GM21367 (cell line): Measurements from ENCODE around the gene RP2.

Source experiments
- ATAC-seq: cut with Tn5 transposase; IDR thresholded peaks from one replicate; pipeline ENCODE4 v1.9.1; 2021; ENCODE audit not compliant: unreplicated experiment

RP2 gene

DNA sequence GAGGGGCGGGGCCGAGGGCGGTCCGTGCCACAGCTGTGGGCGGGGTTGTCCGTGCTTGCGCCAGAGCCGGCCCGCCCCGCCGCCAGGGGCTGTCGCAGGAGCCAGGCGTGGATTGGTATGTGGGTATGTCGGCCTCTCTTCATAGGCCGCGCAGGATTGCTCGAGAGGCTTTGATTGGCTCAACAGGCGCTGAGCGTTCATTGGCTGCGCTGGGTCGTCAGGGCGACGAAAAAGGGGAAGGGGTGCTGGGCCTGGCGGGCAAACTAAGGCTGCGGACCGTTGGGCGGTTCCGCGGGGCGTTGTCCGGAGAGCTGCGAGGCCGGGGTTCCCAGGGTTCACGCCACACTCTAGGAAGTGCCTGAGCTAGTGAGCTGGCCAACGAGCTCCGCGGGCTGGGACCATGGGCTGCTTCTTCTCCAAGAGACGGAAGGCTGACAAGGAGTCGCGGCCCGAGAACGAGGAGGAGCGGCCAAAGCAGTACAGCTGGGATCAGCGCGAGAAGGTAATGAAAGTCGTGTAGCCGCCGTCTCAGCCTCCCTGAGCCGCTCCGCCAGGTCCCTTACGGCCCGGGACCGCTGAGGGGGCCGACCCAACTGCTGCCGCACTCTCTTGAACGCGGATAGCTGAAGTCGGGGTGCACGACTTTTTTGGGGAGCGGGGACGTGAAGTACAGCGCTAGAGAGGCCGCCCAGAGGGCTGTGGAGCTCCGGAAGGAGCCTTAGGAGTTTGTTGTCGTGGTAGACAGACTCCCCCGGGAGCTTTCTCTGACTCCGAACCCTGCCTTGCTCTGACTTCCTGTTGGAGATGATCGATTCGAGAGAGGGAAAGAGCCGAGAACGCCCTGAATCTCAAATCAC lies at the start of gene RP2:
Gene RP2, plus strand, starts transcription at position 343 of the 857 bp plus-strand sequence. Its CDS starts 58 bp downstream, at position 401.
- peak; percentile 89 for ATAC-seq

DNA sequence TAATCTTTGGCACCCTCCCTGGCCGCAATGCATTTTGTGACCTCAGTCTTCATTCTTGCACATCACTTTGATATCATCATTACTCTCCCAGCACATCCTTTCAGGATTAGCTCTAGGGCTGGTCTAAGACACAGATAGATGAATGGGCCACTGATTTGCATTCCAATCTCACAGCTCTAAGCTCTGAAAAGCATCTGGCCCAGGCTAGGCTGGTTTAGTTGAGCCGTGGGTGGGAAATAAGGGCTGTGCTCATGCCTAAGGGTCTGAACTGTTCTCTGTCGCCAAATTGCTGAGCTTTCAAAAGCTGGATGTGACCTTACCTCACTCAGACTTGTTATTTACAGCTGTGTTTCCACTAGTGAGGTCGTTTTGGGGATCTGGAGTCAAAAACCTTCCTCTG lies 47.9 kb upstream of the RP2 start:
- no peak for ATAC-seq

DNA sequence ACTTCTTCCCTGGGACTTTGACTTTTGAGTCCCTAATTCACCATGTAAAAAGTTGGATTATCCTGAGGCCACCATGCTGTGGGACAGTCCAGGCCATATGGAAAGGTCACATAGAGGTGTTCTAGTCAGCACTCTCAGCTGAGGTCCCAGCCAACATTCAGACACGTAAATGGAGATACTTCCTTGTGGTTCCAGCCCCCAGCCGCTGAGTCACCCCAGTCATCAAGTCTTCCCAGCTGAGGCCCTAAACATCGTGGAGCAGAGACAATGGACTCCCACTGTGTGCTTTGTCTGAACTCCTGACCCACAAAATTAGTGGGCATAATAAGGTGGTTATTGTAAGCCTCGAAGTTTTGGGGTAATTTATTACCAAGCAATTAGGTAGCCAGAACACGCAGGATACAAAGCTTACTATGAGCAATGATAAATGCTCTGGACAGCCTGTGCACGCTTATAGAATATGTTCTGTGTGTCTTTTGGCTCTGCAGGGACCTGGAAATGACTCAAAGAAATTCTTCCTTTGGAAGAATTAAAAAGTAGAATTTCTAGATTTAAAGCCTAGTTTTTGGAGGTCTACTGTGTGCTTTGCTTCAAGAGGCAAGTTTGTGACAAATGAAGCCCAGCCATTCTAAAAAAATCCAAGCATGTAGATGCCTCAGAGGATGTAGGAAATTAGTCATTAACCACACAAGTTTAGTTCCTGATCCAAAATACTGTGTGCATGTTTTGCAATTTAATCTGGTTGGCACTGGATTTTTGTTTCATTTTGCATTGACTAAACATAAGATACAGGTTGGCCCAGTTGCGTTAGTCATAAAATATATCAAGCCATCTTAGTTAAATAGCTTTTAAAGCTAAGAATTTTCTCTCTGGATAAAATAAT lies 44.7 kb upstream of the RP2 start:
- ATAC-seq: no peak

DNA sequence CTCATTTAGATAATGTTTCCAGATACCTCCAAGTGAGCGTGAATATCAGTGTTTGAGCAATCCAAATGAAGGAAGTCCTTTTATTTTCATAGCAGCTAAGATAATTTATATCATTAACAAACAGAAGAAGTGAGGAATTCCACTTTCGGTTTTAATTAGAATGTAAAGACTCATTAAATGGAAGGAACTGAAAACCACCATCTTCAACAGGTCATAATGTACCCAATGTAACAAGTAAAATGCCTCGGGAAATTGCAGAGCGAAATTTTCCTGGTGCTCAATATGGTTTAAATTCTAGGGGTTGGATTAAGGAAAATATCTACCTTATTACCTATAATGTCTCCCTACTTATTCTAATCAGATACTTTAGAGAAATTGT lies 44.0 kb upstream of the RP2 start:
- ATAC-seq: no peak

DNA sequence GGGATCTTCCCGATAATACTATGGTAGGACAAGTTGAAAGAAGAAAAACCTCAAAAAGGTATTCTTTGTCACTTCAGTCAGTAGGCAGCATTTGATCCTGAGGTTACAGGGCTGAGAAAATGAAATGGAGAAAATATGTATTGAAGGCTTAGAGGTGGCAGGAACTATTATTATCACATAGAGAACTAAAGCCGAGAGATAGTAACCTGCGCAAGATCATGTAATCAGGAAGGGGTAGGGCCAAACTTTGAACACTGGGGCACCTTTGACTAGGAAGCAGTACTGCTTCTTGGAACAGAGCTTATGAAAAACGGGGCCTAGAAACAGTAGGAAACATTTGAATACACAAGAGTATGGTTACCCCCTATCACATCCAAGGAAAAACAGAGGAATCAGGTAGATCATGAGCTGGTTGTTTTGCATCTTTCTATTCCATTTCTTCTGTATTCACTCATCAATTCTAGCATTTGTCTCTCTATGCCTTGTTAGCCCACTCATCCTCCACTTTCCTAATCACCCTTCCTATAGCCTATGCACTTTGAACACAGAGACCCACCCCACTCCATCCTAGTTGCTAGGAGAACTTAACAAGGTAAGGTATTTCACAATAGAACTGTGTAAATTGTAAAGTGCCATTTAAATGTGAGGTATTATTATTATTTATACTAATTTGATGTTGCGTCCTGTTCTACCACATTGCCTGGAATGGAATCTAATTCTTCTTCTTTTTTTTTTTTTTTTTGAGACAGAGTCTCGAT lies 43.3 kb upstream of the RP2 start:
- ATAC-seq: no peak

DNA sequence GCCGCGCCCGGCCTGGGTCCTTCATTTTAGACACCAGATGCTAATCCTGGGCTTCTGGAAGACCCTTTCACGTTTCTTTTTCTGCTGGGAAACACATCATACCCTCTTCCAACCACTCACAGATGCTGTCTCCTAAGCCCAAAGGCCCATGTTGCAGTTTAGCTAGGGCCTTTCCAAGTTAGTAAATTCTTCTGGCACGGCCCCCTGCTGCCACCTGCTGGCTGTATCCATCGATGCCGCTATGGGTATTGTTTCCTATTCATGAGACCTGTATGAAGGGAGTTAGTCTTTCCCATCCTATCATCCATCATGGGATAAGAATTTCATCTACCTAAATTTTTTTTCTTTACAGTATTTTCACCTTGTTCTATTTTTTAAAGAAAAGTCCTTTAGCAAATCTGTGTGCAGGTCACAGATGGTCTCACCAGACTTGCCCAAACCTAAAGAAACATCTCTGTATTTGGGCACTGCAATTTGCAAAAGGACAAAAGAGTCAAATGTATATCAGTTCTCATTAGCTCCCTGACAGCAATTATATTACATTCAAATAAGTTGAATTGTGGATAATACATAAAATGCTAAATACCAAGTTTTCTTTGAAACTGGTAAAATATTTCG lies 40.2 kb upstream of the RP2 start:
- no peak for ATAC-seq

DNA sequence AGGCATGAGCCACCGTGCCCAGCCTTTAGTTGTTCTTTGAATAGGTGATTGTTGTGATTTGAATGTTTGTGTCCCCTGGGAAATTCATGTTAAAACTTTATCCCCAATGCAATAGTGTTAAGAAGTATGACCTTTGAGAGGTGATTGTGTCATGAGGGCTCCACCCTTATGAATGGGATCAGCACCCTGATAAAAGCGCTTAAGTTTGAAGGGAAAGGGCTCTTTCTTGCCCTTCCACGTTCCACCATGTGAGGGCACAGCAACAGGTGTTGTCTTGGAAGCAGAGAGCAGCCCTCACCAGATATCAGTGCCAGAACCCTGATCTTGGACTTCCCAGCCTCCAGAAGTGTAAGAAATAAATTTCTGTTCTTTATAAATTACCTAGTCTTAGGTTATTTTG lies 33.7 kb upstream of the RP2 start:
- no peak for ATAC-seq

DNA sequence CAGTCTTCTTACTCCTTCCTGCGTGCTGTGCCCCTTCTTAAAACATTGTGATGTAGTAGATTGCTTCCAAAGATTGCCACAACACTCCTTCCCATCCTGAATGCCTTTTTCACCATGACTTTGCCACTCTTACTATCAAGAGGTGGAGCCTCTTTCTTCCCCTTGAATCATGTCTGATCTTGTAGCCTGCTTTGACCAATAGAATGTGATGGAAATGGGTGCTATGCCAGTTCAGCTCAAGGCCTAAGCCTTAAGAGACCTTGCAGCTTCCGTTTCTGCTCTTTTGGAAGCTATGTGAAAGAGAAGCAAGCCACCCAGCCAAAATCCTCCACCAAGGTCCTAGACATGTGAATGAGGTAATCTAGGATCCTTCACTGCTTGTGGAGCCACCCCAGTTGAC lies 31.6 kb upstream of the RP2 start:
- no peak for ATAC-seq

DNA sequence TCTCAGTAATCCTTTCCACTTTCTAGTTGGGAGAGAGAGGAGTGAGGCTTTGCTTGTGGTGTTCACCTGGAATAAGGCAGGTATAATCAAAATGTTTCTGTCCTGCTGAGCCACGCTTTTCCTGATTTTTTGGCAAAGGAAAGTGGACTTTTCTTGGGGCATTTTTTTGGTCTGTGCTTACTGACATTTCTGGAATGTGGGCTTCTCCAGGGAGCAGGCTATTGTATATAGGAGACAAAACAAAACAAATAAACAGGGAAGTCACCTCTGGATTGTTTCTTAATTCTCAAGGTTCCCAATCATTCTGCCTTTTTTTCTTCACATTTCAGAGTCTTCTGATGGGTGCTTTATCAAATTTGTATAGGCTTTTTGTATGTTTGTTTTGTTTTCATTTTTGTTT lies 25.7 kb upstream of the RP2 start:
- no peak for ATAC-seq

DNA sequence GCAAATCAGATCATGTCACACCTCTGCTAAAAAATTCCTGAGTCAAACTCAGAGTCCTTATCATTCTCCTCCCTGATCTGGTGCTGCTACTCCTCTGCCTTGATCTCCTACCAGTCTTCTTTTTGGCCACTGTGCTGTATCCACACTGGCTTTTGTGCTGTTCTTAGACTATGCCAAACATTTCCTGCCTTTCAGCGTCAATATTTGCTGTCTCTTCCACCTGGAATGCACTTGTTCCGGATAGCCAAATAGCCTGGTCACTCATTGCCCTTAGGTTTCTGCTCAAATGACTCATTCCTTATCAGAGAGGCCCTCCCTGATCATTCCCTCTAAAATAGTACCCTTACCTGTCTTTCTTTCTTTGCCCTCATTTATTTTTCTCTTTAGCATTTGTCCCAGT lies 24.4 kb upstream of the RP2 start:
- no peak for ATAC-seq

DNA sequence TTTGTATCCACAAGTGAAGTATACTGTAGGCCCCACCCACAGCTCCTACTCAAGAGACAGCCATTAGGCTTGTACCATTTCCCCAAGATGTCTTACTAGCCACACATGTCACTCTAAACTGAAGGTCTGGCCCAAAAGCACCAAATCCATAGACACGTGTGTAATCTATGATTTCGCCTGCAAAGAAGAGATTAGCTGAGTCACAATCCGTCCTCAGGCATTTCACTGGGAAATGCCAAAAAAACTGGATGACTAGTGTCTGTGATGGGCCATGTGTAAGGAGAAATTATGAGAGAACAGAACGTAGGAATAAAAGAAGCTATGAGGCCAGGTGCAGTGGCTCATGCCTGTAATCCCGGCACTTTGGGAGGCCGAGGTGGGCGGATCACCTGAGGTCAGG lies 21.9 kb upstream of the RP2 start:
- no peak for ATAC-seq

DNA sequence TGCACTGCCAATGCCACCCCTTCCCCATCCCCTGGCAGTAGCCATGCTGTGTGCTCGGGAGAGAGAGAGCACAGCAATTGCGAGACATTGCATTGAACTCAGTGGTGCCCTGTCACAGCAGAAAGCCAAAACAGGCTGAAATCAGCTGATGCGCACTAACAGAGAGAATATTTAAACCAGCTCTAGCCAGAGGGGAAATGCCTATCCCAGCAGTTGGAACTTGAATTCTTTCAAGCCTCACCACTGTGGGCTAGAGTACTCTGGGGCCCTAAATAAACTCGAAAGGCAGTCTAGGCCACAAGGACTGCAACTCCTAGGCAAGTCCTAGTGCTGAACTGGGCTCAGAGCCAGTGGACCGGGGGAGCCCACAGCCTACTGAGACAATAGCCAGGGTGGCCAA lies 17.7 kb upstream of the RP2 start:
- no peak for ATAC-seq

DNA sequence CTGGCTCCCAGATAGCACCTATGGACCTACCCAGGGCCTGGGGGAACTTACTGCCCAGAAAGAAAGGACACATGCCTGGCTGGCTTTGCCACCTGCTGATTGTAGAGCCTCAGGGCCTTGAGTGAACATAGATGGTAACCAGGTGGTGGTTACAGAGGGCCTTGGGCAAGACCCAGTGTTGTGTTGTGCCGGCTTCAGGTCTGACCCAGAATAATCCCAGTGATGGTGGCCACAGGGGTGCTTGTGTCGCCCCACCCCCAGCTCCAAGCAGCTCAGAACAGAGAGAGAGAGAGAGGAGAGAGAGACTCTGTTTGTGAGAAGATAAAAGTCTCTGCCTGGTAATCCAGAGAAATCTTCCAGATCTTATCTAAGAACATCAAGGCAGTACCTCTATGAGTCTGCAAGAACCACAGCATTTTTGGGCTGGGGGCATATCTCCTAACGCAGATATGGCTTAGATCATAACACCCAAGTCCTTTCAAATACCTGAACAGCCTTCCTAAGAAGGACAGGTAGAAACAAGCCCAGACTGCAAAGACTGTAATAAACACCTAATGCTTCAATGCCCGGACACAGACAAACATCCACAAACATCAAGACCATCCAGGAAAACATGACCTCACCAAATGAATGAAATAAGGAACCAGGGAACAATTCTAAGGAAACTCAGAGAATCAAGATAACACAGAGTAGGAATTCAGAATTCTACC lies 16.3 kb upstream of the RP2 start:
- no peak for ATAC-seq

DNA sequence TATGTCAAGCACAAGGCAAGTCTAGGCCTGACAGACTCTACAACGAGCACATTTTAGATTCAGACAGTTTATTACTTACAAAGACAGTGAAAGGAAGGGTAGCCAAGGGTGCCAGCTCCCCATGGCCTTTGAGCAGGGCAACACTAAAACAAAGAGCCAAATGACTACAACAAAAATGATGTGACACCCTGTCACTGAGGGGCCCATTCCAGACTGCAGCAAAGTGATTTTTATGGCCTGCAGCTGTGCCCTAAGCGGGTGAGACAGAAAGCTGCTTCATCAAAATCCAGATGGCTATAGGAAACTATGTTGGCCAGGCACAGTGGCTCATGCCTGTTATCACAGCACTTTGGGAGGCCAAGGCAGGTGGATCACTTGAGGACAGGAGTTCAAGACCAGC lies 13.4 kb upstream of the RP2 start:
- no peak for ATAC-seq

DNA sequence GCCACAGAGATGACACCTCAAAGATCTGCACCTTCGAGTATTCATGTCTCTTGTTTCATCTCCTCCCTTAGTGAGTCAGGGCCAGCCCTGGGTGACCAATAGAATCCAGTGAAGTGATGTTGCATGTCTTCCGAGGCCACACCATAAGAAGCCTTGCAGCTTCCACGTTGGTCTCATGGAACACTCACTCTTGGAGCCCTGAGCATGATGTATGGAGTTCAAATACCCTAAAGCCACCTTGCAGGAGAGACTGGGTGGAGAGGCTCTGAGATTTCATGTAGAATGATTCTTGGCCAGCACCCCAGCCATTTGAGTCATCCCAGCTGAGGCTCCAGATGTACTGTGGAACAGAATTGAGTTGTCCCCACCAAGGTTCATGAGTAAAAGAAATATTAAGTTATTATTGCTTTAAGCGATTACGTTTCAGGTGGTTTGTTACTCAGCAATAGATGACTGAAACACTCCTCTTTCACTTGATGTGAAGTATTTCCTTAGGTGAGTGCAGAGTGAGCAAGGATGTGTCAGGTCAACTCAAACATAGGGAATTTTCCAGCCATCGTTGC lies 5.0 kb upstream of the RP2 start:
- ATAC-seq: no peak

DNA sequence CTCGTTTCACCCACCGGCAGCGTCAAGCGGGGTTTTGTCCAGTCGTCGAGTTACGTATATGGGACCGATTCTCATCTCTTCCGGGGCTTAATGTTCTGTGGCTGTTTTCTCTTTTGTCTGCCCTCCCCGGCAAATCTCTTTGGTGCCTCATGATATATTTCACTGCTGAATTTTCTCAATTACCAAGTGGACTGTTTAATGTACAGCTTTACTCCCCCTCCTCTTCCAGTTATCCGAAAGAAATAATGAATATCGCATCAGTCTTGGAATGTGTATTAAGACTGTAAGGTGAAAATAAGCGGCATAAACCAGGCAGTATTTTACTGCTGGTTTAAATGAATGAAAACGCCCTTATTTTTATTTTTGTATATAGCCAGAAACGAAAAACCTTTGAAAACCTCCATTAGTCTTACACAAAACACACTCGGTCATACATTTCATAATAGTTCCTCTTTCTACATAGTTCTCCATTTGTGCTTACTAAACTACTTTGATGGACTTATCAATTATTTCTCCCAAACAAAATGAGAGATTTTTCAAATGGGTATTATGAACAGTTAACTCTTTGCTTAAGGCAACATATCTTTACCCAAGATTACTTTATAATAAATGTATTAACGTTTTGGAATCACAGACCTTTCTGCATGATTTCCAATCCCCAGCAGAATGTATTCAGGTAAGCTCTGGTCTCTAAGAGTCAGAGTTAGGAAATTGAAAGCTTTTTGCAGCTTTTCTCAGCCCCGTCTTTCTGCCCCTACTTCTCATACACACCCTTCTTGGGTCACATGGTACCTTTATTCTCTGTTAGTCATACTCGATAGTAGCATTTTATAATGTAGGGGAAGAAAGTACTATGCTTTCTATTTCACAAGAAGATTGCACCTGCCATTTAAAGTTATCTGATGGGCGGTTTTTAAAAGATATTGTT lies 979 bp downstream of the RP2 start:
- no peak for ATAC-seq

DNA sequence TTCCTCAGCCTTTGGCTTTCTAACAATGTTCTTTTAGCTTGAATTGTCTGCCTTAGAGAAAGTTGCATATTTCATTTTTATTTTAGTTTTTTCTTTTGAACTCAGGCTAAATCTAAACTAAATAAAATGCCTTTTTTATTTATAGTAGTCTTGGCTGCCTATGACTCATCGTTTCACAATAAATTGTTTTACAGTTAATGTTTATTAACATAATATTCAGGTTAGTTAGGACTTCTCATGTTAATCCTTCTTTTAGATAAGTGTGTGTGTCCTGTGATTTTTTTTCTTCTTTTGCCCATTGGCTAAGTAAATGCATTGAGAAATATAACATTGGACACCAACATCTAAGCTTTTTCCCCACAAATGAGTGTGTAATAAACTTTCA lies 1.6 kb downstream of the RP2 start:
- ATAC-seq: no peak

DNA sequence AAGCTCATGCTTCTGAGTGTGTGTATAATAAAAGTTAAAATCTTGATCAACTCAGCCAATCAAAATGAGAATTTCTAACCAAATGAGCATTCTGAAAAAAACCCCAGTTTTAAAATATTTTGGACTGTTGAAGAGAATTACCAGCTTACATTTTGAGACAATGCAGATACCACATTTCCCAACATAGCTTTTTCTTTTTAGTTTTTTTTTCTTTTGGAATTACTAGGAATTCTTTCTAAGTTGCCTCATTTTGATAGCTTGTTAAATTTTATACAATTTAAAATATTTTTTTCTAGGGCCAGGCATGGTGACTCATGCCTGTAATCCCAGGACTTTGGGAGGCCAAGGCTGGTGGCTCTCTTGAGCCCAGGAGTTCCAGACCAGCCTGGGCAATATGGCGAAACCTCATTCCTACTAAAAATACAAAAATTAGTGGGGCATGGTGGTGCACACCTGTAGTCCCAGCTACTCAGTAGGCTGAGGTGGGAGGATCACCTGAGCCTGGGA lies 2.2 kb downstream of the RP2 start:
- no peak for ATAC-seq

DNA sequence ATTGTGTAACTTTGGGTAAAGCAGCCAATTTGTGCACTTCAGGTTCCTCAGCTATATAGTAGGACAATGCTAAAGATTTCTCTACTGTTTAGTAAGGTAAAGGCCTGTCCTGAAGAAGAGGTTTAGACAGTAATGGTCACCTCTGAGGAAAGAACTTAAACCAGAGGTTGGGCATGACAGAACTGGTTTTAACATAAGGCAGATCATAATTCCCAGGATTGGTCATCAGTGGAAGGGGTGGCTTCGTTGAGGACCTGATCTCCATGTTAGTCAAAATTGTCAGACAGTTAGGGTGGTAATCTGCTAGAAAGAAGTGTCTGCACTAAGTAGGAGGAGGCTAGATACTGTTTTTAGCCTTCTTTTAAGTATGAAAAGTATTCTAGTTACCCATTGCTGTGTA lies 4.1 kb downstream of the RP2 start:
- no peak for ATAC-seq
